ENCODE data around the gene CHD6.
A peak's percentile ranks its signal among the peaks of the same experiment; 100 is the strongest.

Gene CHD6

GRCh38 chr20:41446456-41446855, 171.7 kb downstream of the CHD6 start:
- DNase-seq (ENCODE audit: insufficient read length, low spot score) (no peak), FAIRE-seq (no peak)
- no peak for TF ChIP-seq TAF1 (IDR thresholded peaks at IDR 0.05; ENCODE audit: low read depth, low read length)
- TF ChIP-seq SPI1 (IDR thresholded peaks at IDR 0.05; ENCODE audit: low read depth, low read length), result no peak
- no peak for TF ChIP-seq POLR2AphosphoS5 (IDR thresholded peaks at IDR 0.05; ENCODE audit: low read depth, low read length)
- TF ChIP-seq POU2F2 (IDR thresholded peaks at IDR 0.05; ENCODE audit: low read depth, low read length), result no peak
- TF ChIP-seq POLR2A (IDR thresholded peaks at IDR 0.05; ENCODE audit: low read depth, low read length), result no peak
- no peak for TF ChIP-seq PAX5 (IDR thresholded peaks at IDR 0.05; ENCODE audit: insufficient read depth, low read length, severe bottlenecking)

DNA sequence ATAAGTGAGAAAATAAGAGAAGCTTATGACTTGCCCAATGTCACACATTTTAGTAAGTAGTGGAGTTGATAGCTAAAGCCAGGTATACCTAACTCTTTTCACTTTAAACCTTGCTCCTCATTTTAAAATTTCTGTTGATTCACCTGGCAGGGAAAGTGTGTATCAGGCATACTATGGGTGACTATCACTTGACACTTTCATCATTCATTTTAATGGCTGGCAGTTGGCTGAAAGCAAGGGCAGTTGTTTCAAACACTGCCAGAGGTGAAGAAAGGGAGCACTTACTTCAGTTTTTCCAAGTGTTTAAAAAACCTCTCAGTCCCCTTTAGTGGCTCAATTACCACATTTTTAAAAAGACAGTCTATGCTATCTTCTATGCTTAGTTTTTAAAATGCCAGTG, 173.4 kb downstream of the CHD6 start:
- no peak for FAIRE-seq
- no peak for DNase-seq (ENCODE audit: insufficient read length, low spot score)
- TF ChIP-seq POU2F2 (IDR thresholded peaks at IDR 0.05; ENCODE audit: low read depth, low read length) (no peak), PAX5 (IDR thresholded peaks at IDR 0.05; ENCODE audit: insufficient read depth, low read length, severe bottlenecking) (no peak), TAF1 (IDR thresholded peaks at IDR 0.05; ENCODE audit: low read depth, low read length) (no peak), SPI1 (IDR thresholded peaks at IDR 0.05; ENCODE audit: low read depth, low read length) (no peak), POLR2AphosphoS5 (IDR thresholded peaks at IDR 0.05; ENCODE audit: low read depth, low read length) (no peak), POLR2A (IDR thresholded peaks at IDR 0.05; ENCODE audit: low read depth, low read length) (no peak)

DNA sequence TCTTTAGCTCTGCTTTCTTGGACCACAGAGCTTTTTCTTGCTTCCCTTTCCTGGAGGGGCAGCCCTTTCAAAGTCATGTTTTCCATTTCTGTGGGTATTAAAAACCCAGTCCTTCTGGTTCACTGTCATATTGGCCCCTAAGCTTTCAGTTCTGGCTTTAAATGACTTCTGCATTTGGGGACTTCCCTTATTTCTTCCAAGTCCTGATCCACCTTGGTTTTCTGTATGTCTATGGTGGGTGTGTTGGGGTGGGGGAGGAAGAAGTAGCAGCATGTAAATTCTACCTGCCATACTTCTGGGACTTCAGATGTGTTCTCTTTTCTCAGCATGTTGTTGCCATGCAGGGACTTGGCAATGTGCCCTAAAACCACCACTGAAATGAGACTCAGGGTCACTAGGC, 174.5 kb downstream of the CHD6 start:
- DNase-seq (ENCODE audit: insufficient read length, low spot score), result no peak
- TF ChIP-seq POU2F2 (IDR thresholded peaks at IDR 0.05; ENCODE audit: low read depth, low read length) (no peak), SPI1 (IDR thresholded peaks at IDR 0.05; ENCODE audit: low read depth, low read length) (peak; percentile 64)
- no peak for FAIRE-seq

DNA sequence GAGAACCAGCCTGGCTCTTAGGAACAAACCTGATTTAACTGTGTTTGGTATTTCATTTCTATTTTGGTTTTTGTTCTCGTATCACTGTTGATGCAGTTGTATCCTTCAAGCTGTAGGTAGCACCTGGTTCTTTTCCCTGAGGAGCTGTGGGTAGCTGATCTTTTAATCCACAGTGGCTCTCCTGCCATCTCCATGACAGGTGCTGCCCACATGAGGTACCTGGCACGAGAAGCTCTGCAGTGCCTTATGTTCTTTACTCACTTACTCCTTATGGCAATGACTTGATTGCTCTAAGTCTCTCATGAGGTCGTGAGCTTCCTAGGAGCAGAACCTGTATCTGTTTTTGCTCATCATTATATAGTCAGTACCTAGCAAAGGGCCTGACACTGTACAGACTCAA, 177.3 kb downstream of the CHD6 start:
- TF ChIP-seq PAX5 (IDR thresholded peaks at IDR 0.05; ENCODE audit: insufficient read depth, low read length, severe bottlenecking) (no peak), POLR2AphosphoS5 (IDR thresholded peaks at IDR 0.05; ENCODE audit: low read depth, low read length) (no peak), POLR2A (IDR thresholded peaks at IDR 0.05; ENCODE audit: low read depth, low read length) (no peak), TAF1 (IDR thresholded peaks at IDR 0.05; ENCODE audit: low read depth, low read length) (no peak), POU2F2 (IDR thresholded peaks at IDR 0.05; ENCODE audit: low read depth, low read length) (no peak)
- no peak for FAIRE-seq
- DNase-seq (ENCODE audit: insufficient read length, low spot score), result no peak

GRCh38 chr20:41437836-41438235, 180.3 kb downstream of the CHD6 start:
- TF ChIP-seq SPI1 (IDR thresholded peaks at IDR 0.05; ENCODE audit: low read depth, low read length), result no peak
- TF ChIP-seq POLR2A (IDR thresholded peaks at IDR 0.05; ENCODE audit: low read depth, low read length), result no peak
- TF ChIP-seq POLR2AphosphoS5 (IDR thresholded peaks at IDR 0.05; ENCODE audit: low read depth, low read length), result no peak
- no peak for TF ChIP-seq TAF1 (IDR thresholded peaks at IDR 0.05; ENCODE audit: low read depth, low read length)
- no peak for TF ChIP-seq POU2F2 (IDR thresholded peaks at IDR 0.05; ENCODE audit: low read depth, low read length)
- TF ChIP-seq PAX5 (IDR thresholded peaks at IDR 0.05; ENCODE audit: insufficient read depth, low read length, severe bottlenecking), result no peak
- FAIRE-seq, result no peak

DNA sequence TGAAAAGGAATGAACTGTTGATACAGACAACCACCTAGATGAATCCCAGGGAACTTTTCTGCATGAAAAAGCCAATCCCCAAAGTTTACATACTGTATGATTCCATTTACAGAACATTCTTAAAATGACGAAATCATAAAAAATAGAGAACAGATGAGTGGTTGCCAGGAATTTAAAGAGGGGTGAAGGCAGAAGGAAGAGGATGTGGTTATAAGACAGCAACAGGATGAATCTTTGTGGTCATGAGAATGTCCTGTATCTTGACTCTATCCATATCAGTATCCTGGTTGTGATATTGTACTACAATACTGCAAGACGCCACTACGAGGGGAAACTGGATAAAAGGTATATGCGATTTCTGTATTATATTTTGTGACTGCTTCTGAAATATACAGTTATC, 181.5 kb downstream of the CHD6 start:
- no peak for TF ChIP-seq POLR2A (IDR thresholded peaks at IDR 0.05; ENCODE audit: low read depth, low read length)
- no peak for TF ChIP-seq TAF1 (IDR thresholded peaks at IDR 0.05; ENCODE audit: low read depth, low read length)
- no peak for TF ChIP-seq SPI1 (IDR thresholded peaks at IDR 0.05; ENCODE audit: low read depth, low read length)
- TF ChIP-seq PAX5 (IDR thresholded peaks at IDR 0.05; ENCODE audit: insufficient read depth, low read length, severe bottlenecking), result no peak
- TF ChIP-seq POLR2AphosphoS5 (IDR thresholded peaks at IDR 0.05; ENCODE audit: low read depth, low read length), result no peak
- TF ChIP-seq POU2F2 (IDR thresholded peaks at IDR 0.05; ENCODE audit: low read depth, low read length), result no peak
- FAIRE-seq, result no peak
- no peak for DNase-seq (ENCODE audit: insufficient read length, low spot score)

More at GRCh38 chr20:41437836-41438235, 180.3 kb downstream of the CHD6 start:
- no peak for DNase-seq (ENCODE audit: insufficient read length, low spot score)

DNA sequence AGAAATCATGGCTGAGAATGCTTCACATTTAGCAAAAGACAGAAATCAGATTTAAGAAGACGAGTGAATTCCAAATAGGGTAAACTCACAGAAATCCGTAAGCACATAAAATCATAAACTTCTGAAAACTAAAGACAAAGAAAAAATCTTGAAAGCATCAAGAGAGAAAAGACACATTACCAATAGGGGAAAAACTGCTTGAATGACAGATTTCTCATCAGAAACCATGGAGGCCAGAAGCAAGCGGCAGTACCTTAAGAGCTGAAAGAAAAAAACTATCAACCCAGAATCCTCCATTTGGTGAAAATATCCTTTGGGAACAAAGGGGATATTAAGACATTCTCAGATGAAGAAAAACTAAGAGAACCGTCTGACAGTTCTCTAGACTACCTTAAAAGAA, 185.0 kb downstream of the CHD6 start:
- DNase-seq (ENCODE audit: insufficient read length, low spot score), result no peak
- FAIRE-seq, result no peak
- TF ChIP-seq TAF1 (IDR thresholded peaks at IDR 0.05; ENCODE audit: low read depth, low read length), result no peak
- TF ChIP-seq POU2F2 (IDR thresholded peaks at IDR 0.05; ENCODE audit: low read depth, low read length), result no peak
- TF ChIP-seq POLR2AphosphoS5 (IDR thresholded peaks at IDR 0.05; ENCODE audit: low read depth, low read length), result no peak
- no peak for TF ChIP-seq SPI1 (IDR thresholded peaks at IDR 0.05; ENCODE audit: low read depth, low read length)
- no peak for TF ChIP-seq POLR2A (IDR thresholded peaks at IDR 0.05; ENCODE audit: low read depth, low read length)
- no peak for TF ChIP-seq PAX5 (IDR thresholded peaks at IDR 0.05; ENCODE audit: insufficient read depth, low read length, severe bottlenecking)

DNA sequence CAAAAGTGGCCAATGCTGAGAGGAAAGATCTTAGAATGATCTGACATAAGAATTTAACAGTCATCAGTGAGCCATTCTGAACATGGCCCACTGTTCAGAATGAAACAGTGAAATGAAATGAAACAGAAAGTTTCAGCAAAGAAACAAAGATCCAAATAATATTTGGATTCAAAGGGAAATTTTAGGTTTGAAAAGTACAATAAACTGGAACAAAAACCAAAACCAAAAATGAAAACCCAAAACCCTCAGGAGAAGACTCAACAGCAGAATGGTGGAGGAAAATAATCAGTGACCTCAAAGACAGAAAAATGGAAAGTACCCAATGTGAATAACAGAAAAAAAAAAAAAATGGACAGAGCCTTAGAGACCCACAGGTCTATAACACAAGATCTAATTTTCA, 185.4 kb downstream of the CHD6 start:
- TF ChIP-seq TAF1 (IDR thresholded peaks at IDR 0.05; ENCODE audit: low read depth, low read length) (no peak), POLR2A (IDR thresholded peaks at IDR 0.05; ENCODE audit: low read depth, low read length) (no peak), SPI1 (IDR thresholded peaks at IDR 0.05; ENCODE audit: low read depth, low read length) (no peak), POLR2AphosphoS5 (IDR thresholded peaks at IDR 0.05; ENCODE audit: low read depth, low read length) (no peak), PAX5 (IDR thresholded peaks at IDR 0.05; ENCODE audit: insufficient read depth, low read length, severe bottlenecking) (no peak), POU2F2 (IDR thresholded peaks at IDR 0.05; ENCODE audit: low read depth, low read length) (no peak)
- FAIRE-seq (no peak), DNase-seq (ENCODE audit: insufficient read length, low spot score) (no peak)

GRCh38 chr20:41428285-41428684, 189.9 kb downstream of the CHD6 start:
- no peak for FAIRE-seq

GRCh38 chr20:41427833-41428232, 190.3 kb downstream of the CHD6 start:
- FAIRE-seq (no peak), DNase-seq (ENCODE audit: insufficient read length, low spot score) (no peak)
- TF ChIP-seq TAF1 (IDR thresholded peaks at IDR 0.05; ENCODE audit: low read depth, low read length) (no peak), POLR2AphosphoS5 (IDR thresholded peaks at IDR 0.05; ENCODE audit: low read depth, low read length) (no peak), SPI1 (IDR thresholded peaks at IDR 0.05; ENCODE audit: low read depth, low read length) (0 out of 2 replicates have a peak, but pooled peaks have one; percentile 10), PAX5 (IDR thresholded peaks at IDR 0.05; ENCODE audit: insufficient read depth, low read length, severe bottlenecking) (no peak), POLR2A (IDR thresholded peaks at IDR 0.05; ENCODE audit: low read depth, low read length) (no peak), POU2F2 (IDR thresholded peaks at IDR 0.05; ENCODE audit: low read depth, low read length) (no peak)

More at GRCh38 chr20:41428285-41428684, 189.9 kb downstream of the CHD6 start:
- DNase-seq (ENCODE audit: insufficient read length, low spot score), result no peak
- no peak for TF ChIP-seq POLR2AphosphoS5 (IDR thresholded peaks at IDR 0.05; ENCODE audit: low read depth, low read length)
- no peak for TF ChIP-seq PAX5 (IDR thresholded peaks at IDR 0.05; ENCODE audit: insufficient read depth, low read length, severe bottlenecking)
- no peak for TF ChIP-seq POU2F2 (IDR thresholded peaks at IDR 0.05; ENCODE audit: low read depth, low read length)
- TF ChIP-seq POLR2A (IDR thresholded peaks at IDR 0.05; ENCODE audit: low read depth, low read length), result no peak
- no peak for TF ChIP-seq TAF1 (IDR thresholded peaks at IDR 0.05; ENCODE audit: low read depth, low read length)
- TF ChIP-seq SPI1 (IDR thresholded peaks at IDR 0.05; ENCODE audit: low read depth, low read length), result no peak

All from GM12891 (cell line).